ENCODE measurements around the gene PABPC4L.
"Not testable (repeated sequence)": the region's sequence is repeated elsewhere in the genome, so short reads cannot be mapped to it uniquely, and the experiment has no call there.

The PABPC4L gene

DNA sequence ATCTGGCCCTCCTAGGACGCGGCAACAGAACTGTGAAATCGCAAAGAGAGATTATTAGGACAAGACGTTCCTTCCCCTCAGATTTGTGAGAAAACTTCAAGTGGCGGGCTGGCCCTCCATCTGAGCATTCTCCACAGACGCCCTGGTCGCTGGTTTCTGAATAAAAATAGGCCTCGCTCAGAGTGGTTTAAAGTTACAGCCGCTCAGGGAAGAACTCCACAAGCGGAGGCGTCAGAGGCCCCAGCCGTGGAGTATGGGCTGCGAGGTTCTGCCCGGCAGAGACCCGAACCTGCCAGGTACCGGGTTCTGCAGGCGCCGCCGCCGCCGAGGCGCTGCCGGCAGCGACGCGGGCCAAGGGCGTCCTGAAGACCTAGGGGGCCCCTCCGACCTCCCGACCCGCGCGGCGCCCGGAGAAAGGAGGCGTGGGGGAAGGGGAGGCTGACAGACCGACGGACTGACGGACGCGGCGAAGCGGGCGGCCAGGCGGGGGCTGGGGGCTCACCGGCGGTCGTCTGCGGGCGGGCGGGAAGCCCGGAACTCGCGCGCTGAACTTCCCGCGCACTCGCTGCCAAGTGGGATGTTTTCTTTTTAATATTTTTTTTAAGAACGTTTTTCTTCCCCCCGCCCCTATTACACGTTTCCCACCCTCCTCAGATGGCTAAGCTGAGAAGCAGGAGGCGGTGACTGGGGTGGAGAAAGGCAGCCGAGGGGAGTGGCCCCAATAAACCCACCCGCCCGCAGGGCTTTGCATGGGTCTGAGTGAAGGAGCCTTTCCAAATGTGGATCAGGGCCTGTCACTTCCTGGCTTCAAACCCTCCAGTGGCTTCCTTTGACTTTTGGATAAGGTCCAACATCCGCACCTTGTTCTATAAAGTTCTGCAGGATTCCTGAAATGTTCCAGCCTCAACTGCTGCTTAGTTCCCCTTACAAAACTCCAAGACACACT is at the start of gene PABPC4L:
PABPC4L (minus strand) TSS at position 574 of the 946 bp plus-strand sequence. CDS start 770 bp downstream, outside the sequence.
- no peak for DNase-seq

DNA sequence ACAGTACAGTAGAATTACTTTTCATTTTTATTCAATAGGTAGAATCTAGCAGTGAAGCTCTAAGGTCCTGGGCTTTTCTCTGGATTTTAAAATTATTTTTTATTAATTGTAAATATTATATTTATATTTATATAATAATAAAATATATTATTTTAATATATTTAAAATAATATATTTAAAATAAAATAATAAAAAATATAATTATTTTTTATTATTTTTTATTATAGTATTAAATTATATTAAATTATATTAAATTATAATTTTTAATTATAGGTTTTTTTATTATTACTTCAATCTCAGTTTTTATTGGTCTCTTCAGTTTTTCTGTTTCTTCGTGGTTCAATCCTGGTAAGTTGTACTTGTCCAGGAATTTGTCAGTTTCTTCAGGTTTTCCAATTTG is 49.7 kb upstream of the PABPC4L start:
- DNase-seq: no peak

DNA sequence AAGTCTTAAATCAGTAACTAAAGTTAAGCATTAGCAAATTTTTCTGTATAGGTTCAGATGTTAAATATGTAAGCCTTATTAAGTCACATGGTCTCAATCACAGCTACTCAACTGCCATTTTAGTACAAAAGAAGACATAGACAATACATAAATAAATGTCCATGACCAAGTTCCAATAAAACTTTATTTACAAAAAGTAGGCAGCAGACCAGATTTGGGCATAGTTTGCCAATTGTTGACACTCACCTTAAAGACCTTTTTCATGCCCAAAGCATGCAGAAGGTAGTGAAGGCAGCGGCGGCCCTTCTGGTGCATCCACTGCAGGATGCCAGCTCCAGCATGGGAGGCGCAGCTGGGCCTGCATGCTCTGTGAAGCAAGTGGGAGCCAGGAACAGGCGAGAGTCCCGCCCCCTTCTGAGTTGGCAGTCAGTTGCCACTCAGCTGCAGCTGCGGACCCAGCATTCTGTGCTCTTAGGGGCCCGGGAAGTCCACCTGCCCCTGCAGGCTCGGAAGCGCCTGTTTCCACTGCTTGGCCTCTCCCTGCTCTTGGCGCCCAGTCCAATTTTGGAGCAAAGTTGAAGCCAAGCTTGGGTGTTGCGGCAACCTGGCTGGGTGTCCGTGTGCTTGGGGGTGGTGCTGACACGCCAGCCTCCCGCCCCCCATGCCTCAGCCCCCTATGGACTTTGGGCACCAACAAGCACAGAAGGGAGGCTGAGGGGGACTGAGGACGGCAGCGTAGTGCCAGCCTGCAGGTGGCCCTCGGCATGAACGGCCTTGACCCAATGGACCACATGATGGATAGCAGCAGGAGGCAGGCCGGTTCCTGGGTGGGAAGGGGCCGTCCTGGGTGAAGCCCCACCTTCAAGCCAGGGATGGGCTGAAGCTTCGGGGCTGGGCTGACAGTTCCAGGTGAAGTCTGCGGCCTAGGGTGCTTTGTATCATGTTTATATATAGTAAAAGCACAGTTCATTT is 42.4 kb upstream of the PABPC4L start:
- DNase-seq: no peak

DNA sequence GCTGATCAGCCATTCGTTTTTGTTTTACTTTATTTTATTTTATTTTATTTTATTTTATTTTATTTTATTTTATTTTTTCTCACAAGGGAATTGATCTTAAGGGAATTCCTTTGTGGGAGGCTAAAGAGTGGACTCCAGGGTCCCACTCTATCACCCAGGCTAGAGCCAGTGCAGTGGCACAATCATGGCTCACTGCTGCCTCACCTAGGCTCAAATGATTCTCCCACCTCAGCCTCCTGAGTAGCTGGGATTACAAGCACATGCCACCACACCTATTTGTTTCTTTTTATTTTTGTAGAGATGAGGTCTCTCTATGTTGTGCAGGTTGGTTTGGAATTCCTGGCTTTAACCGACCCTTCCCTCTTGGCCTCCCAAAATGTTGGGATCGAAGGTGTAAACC is 17.5 kb upstream of the PABPC4L start:
- DNase-seq: no peak

DNA sequence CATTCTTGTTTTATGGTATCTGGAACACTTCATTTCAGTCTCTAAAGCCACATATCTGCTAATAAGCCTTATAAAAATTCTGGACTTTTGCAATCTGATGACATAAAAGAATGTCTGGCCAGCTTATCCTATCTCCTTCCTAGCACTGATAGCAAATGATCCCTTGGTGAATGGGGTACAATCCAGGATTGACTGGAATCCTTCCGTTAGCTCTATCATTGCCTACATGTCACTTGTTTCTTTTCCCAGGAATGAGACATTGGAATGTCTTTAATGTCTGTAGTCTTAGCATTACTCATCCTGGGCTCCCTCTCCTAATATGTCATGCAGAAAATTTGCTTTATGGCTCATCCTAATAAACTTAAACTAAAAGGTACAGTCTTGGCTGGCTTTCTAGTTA is 14.8 kb upstream of the PABPC4L start:
- DNase-seq: no peak

DNA sequence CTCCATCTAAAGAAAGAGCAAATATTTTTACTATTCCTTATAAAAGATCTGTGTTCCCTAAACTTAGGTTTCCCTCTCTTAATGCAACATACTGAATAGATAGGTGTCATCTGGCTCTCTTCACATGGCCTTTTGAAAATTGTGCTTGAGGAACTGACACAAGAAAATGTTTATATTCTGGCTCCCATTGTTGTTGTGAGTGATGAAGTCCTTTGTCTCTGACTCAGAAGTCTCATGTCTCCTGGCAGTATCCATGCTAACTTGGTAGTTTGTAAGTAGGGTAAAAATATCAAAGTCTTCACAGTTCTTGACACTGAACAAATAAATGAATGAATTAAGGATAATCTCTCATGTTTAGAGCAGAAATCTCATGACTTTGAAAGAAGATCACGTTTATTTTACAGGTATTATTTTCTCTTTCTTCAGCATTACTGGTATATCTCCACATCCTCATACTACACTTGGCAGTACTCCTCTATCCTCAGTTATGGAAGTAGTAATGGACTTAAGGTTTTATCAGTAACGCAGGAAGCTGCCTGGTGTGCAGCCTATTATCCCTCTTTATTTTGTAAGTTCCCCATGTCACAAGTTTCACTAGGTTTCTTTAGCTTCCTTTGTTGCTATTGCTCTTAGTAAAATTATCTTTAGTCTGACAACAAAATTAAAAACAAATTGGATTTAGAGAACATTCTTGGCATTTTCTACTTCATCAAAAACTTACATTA is 14.2 kb upstream of the PABPC4L start:
- no peak for DNase-seq

DNA sequence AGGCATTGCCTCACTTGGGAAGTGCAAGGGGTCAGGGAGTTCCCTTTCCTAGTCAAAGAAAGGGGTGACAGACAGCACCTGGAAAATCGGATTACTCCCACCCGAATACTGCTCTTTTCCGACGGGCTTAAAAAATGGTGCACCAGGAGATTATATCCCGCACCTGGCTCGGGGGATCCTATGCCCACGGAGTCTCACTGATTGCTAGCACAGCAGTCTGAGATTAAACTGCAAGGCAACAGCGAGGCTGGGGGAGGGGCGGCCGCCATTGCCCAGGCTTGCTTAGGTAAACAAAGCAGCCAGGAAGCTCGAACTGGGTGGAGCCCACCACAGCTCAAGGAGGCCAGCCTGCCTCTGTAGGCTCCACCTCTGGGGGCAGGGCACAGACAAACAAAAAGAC is 6.4 kb upstream of the PABPC4L start:
- DNase-seq: not testable (repeated sequence)

DNA sequence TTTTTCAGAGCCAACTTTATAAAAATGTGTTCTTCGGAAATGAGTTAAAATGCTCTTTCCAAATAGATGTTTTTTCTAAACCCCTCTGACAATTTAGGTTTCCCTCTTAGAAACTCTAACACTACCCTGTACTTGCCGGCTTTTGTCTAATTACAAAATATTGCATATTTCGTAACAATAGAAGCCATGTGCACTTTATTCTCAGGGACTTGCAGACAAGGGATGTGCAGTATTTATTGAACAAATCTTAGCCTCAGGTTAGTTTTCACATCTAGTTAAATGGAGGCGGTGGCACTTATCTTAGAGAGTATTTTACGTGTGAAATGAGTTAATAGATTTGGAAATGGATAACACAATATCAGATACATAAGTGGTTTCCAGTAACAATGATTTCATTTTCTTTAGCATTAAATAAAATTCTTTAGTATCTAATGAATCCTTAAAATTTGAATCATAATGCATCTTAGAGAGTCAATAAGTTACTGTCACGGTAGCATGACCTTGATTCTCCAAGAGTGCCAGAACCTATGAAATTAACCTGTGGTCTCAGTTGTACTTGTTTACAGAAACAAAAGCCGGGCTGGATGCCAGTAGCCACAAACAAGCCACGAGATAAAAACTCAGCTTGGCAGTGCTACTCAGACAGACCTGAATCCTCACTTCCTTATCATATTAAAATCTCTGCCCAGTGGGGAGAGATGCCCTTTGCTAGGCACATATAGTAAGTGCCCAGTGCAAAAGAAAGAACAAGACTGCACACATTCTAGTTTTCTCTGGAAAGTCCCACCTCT is 772 bp upstream of the PABPC4L start:
- no peak for DNase-seq

DNA sequence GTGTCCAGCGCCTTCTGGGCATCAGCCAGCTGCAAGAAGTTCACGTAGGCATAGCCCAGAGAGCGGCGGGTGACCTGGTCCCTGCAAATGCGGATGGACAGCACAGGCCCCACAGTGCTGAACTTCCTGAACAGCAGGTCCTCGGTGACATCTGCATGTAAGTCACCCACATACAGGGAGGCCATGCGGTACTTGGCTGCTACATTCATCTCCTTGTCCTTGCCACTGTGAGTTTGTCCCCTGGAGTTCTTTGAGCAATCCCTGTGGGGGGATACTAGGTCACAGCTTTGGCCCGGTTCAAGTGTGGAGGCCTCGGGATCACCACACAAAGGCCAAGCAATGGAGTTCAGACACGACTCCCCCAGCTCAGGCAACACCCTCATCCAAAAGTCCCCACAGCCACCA is 776 bp downstream of the PABPC4L start:
- no peak for DNase-seq

DNA sequence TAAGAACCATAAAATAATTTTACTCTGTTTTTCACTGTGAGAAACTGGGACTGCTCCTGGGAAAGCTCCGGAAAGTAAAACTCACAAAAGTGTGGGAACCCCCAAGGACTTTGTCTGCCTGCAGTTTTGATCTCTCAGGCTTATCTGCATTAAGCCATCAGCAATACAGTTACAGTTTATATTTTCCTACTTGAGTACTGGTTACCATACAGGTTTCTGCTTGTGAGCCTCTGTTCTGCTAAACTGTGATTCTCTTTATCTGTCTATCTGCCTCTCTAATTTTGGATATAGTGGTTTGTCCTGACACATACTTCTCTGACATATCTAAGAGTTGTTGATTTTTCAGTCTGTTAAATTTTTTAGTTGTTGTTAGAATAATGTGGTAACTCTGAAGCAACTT is 11.6 kb downstream of the PABPC4L start:
- no peak for DNase-seq

DNA sequence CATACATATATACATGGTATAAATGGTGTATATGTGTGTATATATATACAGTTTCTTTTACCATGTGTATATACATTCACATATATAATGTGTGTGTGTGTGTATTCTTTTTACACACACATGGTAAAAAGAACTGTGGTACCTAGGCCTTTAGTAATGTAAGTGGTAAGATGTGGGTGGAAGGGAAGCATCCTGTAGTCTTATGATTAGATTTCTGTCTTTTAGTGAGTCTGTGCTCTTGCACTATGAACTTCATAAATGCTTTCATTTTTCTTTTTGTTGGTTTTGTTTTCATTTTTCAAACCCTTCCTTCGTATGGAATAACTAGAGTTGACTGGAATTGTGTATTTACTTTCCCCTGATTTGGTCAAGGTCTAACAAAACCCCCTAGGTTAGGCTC is 12.1 kb downstream of the PABPC4L start:
- no peak for DNase-seq

DNA sequence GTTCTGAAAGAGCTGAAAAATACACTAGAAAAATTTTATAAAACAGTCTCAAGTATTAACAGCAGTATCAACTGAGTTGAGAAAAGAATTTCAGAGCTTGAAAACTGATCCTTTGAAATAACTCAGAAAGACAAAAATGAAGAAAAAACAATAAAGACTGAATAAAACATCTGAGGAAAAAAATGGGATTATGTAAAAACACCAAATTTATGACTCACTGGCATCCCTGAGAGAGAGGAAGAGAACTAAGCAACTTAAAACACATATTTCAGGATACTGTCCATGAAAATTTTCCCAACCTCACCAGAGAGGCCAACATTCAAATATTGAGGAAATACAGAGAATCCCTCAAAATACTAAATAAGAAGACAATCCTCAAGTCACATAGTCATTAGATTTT is 22.9 kb downstream of the PABPC4L start:
- no peak for DNase-seq

DNA sequence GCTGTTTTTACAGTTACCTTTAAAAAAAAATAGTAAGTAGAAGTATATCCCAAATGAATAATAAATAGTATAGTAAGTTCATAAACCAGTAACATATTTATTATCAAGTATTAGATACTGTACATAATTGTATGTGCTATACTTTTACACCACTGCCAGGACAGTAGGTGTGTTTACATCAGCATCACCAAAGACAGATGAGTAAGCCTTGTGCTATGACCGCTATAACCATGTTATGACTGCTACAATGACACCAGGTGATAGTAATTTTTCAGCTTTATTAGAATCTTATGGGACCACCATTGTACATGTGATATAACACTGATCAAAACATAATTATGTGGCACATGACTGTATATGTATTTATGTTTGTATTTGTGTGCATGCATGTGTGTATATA is 27.3 kb downstream of the PABPC4L start:
- DNase-seq: no peak

DNA sequence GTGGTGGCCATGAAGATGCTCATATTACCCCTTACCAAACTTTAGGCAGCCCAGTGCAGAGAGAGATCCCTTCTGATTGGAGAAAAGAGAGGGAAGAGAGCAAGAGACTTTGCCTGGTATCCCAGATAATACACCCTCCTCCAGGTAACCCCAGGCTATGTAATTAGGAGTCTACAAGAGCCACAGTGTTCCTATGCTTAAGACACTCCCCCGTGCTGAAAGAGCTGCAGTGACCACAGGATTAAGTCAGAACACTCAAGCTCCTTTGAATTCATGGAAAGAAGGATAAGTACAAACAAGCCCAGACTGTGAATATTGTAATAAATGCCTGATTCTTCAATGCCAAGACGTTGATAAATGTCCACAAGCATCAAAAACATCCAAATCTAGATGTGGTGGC is 41.4 kb downstream of the PABPC4L start:
- no peak for DNase-seq

DNA sequence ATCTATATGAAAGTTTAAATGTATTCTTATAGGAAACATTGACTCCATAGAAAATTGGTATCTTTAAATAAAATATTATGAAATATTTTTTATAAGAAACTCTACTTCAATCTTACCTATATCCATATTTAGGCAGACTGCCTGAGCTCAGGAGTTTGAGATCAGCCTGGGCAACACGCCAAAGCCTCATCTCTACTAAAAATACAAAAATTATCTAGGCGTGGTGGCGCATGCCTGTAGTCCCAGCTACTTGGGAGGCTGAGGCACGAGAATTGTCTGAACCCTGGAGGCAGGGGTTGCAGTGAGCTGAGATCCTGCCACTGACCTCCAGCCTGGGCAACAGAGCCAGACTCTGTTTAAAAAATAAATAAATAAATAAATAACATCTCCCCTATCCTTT is 47.5 kb downstream of the PABPC4L start:
- no peak for DNase-seq

DNA sequence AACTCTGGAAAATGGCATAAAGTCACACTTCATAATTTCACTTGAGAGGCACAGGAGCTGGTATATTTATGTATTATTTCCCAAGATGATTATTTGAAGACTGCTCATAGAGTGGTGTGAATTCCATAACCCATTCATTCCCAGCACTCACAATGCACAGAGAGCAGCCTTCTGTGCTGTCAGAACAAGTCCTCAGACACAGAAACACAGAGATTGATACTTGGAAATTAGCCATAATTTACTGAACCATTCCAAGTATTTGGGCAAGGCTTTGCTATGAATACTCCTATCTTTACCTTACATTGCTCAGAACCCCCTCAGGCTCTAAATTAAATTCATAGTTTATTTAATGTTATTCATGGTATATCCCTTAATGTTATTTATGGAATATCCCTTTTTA is 53.6 kb downstream of the PABPC4L start:
- no peak for DNase-seq

All from KG1 (cell line).